SK-N-SH treated with all-trans-retinoic acid at 6 μM for 48 hours (cell line): Measurements from ENCODE around the gene TET3.

ENCODE experiments used
- CREB5 ChIP-seq: fragments of 250-450 bp; sonication (Bioruptor Pico); IDR thresholded peaks from 2 replicates; pipeline ENCODE4 v1.5.1; 2020; ENCODE audit warnings: low read depth, mild to moderate bottlenecking, moderate library complexity
- PATZ1 ChIP-seq: fragments of 250-450 bp; sonication (Bioruptor Pico); IDR thresholded peaks from 2 replicates; pipeline ENCODE4 v1.8.0; 2020; ENCODE audit warnings: mild to moderate bottlenecking, moderate library complexity, borderline replicate concordance
- TCF4 ChIP-seq: fragments of 250-450 bp; sonication (Bioruptor Pico); IDR thresholded peaks from 2 replicates; pipeline ENCODE4 v1.8.0; 2021; ENCODE audit warnings: mild to moderate bottlenecking, moderate library complexity, borderline replicate concordance
- TOX ChIP-seq: fragments of 250-450 bp; sonication (Bioruptor Pico); IDR thresholded peaks from 2 replicates; pipeline ENCODE4 v1.8.0; 2021; ENCODE audit warnings: mild to moderate bottlenecking, moderate library complexity, borderline replicate concordance
- ZFP3 ChIP-seq: fragments of 250-450 bp; sonication (Bioruptor Pico); IDR thresholded peaks from 2 replicates; pipeline ENCODE4 v1.5.0; 2020; ENCODE audit warnings: mild to moderate bottlenecking, moderate library complexity

- TF ChIP-seq TOX (CRISPR knock-in tag) (no peak), CREB5 (CRISPR knock-in tag) (no peak), ZFP3 (CRISPR knock-in tag) (no peak), PATZ1 (no peak), TCF4 (CRISPR knock-in tag) (no peak)
These were observed 23.4 kb upstream of the TET3 start for GRCh38 chr2:73961274-73961673.
